AML-193 (cell line): Measurements from ENCODE around the gene PIBF1.

ENCODE experiments used
- DNase-seq, 2 experiments: peaks; one replicate each; lab custom pipeline; 2025; lab: John Stamatoyannopoulos, UW

PIBF1 gene

GRCh38 chr13:73060251-73061160 is 278.6 kb downstream of the PIBF1 start:
- no peak for DNase-seq

DNA sequence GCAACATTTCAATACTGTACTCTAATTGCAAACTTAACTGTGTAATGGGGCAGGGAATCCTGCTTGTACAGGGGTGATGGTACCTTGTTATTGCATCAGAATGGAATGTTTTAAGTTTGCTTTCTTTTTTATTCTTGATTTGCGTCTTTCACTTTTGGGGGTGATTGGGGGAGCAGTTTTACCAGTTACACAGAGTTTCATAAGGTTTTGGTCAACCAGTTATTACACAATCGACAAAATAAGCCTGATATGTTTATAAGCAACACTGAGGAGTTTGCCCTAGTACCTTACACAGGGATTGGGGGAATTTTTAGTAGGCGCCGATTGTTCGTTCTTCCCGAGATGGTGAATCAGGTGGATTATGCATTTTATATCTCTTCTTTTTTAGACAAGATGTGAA is 279.5 kb downstream of the PIBF1 start:
- DNase-seq: no peak

DNA sequence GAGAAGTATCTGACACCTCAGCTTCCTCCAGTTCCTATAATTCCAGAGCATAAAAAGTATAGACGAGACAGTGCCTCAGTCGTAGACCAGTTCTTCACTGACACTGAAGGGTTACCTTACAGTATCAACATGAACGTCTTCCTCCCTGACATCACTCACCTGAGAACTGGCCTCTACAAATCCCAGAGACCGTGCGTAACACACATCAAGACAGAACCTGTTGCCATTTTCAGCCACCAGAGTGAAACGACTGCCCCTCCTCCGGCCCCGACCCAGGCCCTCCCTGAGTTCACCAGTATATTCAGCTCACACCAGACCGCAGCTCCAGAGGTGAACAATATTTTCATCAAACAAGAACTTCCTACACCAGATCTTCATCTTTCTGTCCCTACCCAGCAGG is 279.9 kb downstream of the PIBF1 start:
- no peak for DNase-seq

DNA sequence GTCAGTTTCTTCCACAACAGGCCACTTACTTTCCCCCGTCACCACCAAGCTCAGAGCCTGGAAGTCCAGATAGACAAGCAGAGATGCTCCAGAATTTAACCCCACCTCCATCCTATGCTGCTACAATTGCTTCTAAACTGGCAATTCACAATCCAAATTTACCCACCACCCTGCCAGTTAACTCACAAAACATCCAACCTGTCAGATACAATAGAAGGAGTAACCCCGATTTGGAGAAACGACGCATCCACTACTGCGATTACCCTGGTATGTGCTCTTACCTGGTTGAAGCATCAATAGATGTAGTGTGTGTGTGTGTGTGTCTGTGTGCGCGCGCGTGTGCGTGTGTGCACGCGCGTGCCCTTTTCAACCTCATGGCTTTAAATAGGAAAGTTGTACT is 280.5 kb downstream of the PIBF1 start:
- no peak for DNase-seq

DNA sequence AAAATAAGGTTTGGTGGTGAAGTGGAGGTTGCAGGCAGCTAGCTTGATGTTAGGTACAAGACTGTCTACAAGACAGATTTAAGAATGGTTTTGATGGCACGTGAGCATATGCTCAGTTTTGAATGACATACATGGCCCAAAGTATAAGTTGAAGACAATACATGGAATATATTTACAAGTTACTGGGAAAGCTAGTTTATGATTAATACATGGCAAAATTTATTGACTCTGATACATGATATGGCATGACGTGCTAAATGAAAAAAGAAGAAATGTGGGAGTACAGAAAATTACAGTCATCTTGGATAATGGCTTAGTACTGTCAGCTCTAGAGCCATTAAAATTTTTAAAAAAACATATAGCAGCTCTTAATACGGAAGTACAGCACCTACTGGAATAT is 281.2 kb downstream of the PIBF1 start:
- no peak for DNase-seq

GRCh38 chr13:73065036-73065435 is 283.1 kb downstream of the PIBF1 start:
- DNase-seq: no peak

DNA sequence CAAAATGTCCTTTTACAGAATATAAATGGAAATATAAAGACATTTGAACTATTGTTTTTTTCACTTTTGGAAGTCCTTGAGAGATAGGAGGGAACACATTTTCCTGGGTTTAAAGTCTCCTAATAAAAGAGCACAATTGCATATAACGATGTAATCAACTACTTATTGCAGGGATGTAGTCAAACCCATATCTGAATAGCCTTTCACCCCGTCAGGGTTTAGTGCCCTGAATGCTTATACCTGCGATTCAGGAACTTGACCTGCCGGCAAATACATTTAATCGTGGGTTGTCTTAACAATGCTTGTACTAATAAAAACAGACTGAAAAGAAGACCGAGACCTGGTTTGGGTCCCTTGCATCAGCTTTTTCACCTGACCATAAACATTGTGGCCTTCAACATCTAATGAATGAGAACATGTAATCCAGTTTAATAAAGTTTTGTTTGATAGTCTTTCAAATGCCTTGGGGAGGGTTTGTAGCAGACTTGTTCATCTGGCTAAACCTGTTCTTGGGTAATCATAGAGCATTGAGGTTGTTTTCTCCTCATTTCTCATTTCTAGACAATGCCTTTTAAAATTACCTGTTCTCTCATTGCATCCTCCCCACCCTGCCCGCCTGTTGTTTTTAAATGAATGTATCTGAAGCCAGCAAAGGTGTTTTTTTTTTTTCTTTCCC is 283.9 kb downstream of the PIBF1 start:
- DNase-seq: no peak
